Measurements from ENCODE around the gene NDUFAF2. TPM values are rescaled to one million over a fixed set of nuclear protein-coding genes. Genes with fewer than 3 reads are reported as not detected.
"Not testable (repeated sequence)": the region's sequence is repeated elsewhere in the genome, so short reads cannot be mapped to it uniquely, and the experiment has no call there.

The NDUFAF2 gene
- total RNA-seq, 2 donors from 2014 or later = 13.7 to 19.4 TPM

DNA sequence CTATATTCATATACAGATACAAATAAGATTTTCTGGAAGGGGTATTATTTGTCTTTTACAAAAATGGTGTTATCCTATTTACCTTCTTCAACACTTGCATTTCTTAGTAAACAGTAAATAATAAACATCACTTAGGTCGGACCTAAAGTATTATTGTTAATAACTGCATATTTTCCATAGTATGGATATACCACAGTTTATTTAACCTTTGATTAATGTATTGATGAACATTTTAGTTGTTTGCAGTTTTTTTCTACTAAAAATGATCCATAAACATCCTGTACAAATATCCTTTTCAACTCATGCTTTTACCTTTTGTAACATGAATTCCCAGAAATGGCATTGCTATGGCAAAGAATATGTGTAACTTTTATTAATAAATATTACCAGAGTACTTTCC is 83.4 kb downstream of the NDUFAF2 start:
- Histone ChIP-seq H3K27ac (no peak overlapping the region), H3K4me3 (no peak overlapping the region), H3K36me3 (replicated peaks in 1 of 2; ENCODE audit: insufficient read depth in 1 of 2, low read depth in 2 of 2) (no peaks in the 10 kb centered on the region), H3K9me3 (no peaks in the 10 kb centered on the region), H3K4me1 (no peaks in the 10 kb centered on the region), H3K27me3 (no peaks in the 10 kb centered on the region)
- ATAC-seq (no peak), DNase-seq (no peak)
- intact Hi-C loops (cut with DNase I) = no loop called here
- TF ChIP-seq POLR2A (IDR thresholded peaks at IDR 0.05) (no peak), CTCF (IDR thresholded peaks at IDR 0.05) (no peak)
- 76 to 96% methylated on average over 1 of the region's 1 CpG for WGBS, 2 donors

DNA sequence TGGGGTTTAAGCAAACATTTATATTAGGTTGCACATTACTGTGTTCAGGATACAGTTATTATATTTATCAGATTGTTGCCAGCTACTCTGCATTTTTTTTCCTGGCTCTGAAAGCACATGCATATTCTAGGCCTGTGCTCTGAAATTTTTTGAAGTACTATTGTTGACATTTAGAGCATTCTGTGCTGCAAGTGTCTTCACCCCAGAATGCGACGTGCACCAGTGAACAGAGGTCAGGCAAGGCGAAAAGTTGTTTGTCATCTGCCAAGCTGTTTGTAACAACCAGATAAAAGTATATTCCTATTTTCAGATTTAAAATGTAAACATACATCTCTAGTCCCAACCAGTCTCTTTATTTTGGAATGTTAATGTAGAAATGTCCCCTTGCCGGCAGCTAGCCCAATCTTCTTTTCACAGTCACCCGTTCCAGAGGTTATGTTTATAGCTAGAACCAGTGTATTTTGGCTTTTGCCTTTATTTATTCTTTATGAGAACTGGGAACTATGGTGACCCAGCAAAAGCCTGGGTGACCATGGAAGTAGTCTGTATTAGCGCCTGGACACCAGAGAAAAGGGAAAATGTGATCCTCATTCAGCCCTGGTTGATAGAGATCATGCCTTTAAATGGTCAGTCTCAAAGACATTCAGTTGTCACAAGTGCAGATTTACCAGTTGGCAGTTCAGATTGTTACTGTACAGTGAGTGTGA is 84.6 kb downstream of the NDUFAF2 start:
- intact Hi-C loops (cut with DNase I) = no loop called here
- TF ChIP-seq POLR2A (IDR thresholded peaks at IDR 0.05) = no peak
- TF ChIP-seq CTCF (IDR thresholded peaks at IDR 0.05) = no peak

DNA sequence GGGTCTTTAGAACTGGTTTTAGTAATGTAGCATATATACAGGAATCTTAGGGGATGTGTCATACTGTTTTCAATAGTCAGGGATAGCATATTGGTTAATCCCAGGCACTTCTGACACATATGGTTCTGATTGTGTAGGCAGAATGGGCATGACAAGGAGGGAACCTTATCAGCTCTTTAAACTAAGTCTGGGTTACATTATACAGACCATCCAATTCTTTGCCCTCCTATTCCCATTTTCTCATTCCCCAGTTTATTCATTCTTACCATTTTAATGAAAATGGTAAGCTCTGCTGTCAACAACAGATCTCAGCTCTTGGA is 85.1 kb downstream of the NDUFAF2 start:
- no peaks in the 10 kb centered on the region for H3K36me3 ChIP-seq (replicated peaks in 1 of 2; ENCODE audit: insufficient read depth in 1 of 2, low read depth in 2 of 2)
- H3K27ac ChIP-seq = no peak overlapping the region
- no peak overlapping the region for H3K4me3 ChIP-seq
- intact Hi-C loops (cut with DNase I) = no loop called here
- no peaks in the 10 kb centered on the region for H3K4me1 ChIP-seq
- H3K27me3 ChIP-seq = no peaks in the 10 kb centered on the region
- DNase-seq (no peak), ATAC-seq (no peak)
- no peaks in the 10 kb centered on the region for H3K9me3 ChIP-seq
- TF ChIP-seq POLR2A (IDR thresholded peaks at IDR 0.05) (no peak), CTCF (IDR thresholded peaks at IDR 0.05) (no peak)

More for the DNA sequence above, 84.6 kb downstream of the NDUFAF2 start:
- Histone ChIP-seq H3K4me3 (no peak overlapping the region), H3K36me3 (replicated peaks in 1 of 2; ENCODE audit: insufficient read depth in 1 of 2, low read depth in 2 of 2) (no peaks in the 10 kb centered on the region), H3K27ac (no peak overlapping the region), H3K4me1 (no peaks in the 10 kb centered on the region), H3K9me3 (no peaks in the 10 kb centered on the region), H3K27me3 (no peaks in the 10 kb centered on the region)
- DNase-seq = no peak
- ATAC-seq = no peak
- 60 to 74% methylated on average over 6 of the region's 6 CpGs for WGBS, 2 donors

- 82 to 97% methylated on average over 1 of the region's 1 CpG for WGBS, 2 donors
- not testable (repeated sequence) for H3K36me3 ChIP-seq (replicated peaks in 1 of 2; ENCODE audit: insufficient read depth in 1 of 2, low read depth in 2 of 2)
Observed at GRCh38 chr5:61031301-61031700, 86.3 kb downstream of the NDUFAF2 start.

DNA sequence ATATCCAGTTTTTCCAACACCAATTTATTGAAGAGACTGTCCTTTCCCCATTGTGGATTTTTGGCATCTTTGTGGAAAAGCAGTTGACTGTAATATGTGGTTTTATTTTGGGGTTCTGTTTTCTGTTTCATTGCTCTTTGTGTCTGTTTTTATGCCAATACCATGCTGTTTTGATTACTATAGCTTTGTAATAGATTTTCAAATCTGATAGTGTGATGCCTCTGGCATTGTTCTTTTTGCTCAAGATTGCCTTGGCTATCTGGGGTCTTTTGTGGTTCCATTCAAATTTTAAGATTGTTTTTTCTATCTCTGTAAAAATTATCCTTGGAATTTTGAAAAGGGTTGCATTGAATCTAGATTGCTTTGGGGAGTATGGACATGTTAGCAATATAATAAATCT is 99.5 kb downstream of the NDUFAF2 start:
- Histone ChIP-seq H3K27ac (no peak overlapping the region), H3K4me3 (no peak overlapping the region), H3K27me3 (no peaks in the 10 kb centered on the region), H3K4me1 (no peaks in the 10 kb centered on the region), H3K36me3 (replicated peaks in 1 of 2; ENCODE audit: insufficient read depth in 1 of 2, low read depth in 2 of 2) (no peaks in the 10 kb centered on the region), H3K9me3 (no peaks in the 10 kb centered on the region)
- DNase-seq = no peak
- TF ChIP-seq POLR2A (IDR thresholded peaks at IDR 0.05) = no peak
- TF ChIP-seq CTCF (IDR thresholded peaks at IDR 0.05) = no peak
- ATAC-seq = no peak
- intact Hi-C loops (cut with DNase I) = no loop called here

More at GRCh38 chr5:61031301-61031700, 86.3 kb downstream of the NDUFAF2 start:
- DNase-seq; H3K9me3 ChIP-seq; H3K27ac ChIP-seq; H3K4me1 ChIP-seq; H3K4me3 ChIP-seq; intact Hi-C loops (cut with DNase I); ATAC-seq; H3K27me3 ChIP-seq: not testable (repeated sequence)

All from body of pancreas (tissue), 4 donors.